K562 (cell line): ENCODE data around the gene TMEM60.

ENCODE experiments used
- IRF1 ChIP-seq: sonication (generic); formaldehyde crosslinking; IDR thresholded peaks from 2 replicates; pipeline ENCODE4 v1.8.0; 2022; ENCODE audit warnings: missing genetic modification reagents, mild to moderate bottlenecking, borderline replicate concordance
- IRF2 ChIP-seq: sonication (generic); formaldehyde crosslinking; IDR thresholded peaks from 2 replicates; pipeline ENCODE4 v1.8.1; 2022; ENCODE audit warnings: mild to moderate bottlenecking, missing genetic modification reagents

GRCh38 chr7:77800730-77801129 lies 2.5 kb upstream of the TMEM60 start:
- TF ChIP-seq IRF1 (CRISPR knock-in tag) (no peak), IRF2 (CRISPR knock-in tag) (no peak)
